ENCODE measurements around the gene TTC9.

GRCh38 chr14:70724944-70725343 is 83.2 kb downstream of the TTC9 start:
- TF ChIP-seq CTCF (conservative IDR thresholded peaks at IDR 0.05) (no peak), EZH2 (IDR thresholded peaks at IDR 0.05; ENCODE audit: low read depth) (no peak)

All from PC-9 (cell line).